Stimulated activated CD8-positive, alpha-beta memory T cell treated with anti-CD3 and anti-CD28 coated beads, Interleukin-12 subunit alpha, Interleukin-12 subunit beta, amount 100 ng/mL, for 24 hours (primary cell): ENCODE data around the gene KCNC4.

Experiments
- DNase-seq: peaks from one replicate; pipeline ENCODE4 v3.0.0-alpha.2; 2020; ENCODE audit errors: extremely low read depth

KCNC4 gene

GRCh38 chr1:110188035-110188618 is 22.0 kb upstream of the KCNC4 start:
- no peak for DNase-seq

- DNase-seq: no peak
These were observed 20.9 kb upstream of the KCNC4 start for GRCh38 chr1:110189181-110189580.

GRCh38 chr1:110190282-110190929 is 19.7 kb upstream of the KCNC4 start:
- no peak for DNase-seq

DNA sequence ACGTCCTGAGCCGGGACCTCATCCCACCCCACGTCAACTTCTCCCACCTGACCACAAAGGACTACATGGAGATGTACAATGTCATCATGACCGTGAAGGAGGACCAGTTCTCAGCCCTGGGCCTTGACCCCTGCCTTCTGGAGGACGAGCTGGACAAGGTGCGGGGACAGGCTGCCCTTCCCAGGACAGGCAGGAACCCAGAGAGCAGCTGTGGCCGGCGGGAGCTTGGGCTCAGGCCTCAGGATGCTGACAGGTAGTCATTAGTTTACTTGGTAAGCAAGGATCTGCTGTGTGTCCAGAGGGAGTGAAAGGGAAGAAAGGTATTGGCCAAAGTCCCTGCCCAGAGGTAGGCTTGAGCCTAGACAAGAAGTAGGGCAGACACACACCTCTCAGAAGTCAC is 17.6 kb upstream of the KCNC4 start:
- no peak for DNase-seq

- DNase-seq: no peak
These were observed 14.9 kb upstream of the KCNC4 start for GRCh38 chr1:110195196-110195595.

DNA sequence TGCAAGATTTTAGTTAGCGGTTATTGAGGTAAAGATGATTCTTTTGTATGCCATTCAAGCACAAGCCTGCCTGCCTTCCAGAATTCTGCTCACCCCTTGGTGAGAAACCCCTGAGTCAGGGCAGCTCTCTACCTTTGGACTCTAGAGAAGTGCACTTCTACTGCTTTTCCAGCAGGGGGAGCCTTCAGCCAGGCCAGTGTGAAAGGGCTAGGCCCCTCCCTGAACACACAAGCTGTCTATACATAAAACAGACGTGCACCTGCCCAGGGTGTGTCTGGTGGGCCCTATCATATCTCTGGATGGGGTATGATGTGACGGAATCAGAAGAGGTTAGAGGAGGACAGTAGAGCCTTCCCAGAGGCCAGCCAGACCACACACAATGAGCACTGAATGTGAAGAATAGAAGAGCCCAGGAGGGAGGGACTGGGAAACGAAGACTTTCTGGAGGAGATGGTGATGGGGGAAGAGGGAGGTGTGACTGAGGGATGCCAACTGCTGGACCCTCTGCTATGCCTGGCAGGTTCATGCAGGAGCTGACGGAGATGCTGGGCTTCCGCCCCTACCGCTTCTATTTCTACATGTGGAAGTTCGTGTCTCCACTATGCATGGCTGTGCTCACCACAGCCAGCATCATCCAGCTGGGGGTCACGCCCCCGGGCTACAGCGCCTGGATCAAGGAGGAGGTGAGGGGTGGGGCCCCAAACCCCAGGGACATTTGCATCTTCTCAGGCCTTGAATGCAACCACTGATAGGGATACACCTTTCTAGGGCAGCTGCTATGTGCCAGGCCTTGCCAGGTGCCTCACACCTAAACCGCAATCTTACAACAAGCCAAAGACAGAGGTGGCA is 13.0 kb upstream of the KCNC4 start:
- no peak for DNase-seq

GRCh38 chr1:110197905-110198629 is 12.0 kb upstream of the KCNC4 start:
- DNase-seq: no peak

- DNase-seq: no peak
These were observed 11.4 kb upstream of the KCNC4 start for GRCh38 chr1:110198746-110199145.

DNA sequence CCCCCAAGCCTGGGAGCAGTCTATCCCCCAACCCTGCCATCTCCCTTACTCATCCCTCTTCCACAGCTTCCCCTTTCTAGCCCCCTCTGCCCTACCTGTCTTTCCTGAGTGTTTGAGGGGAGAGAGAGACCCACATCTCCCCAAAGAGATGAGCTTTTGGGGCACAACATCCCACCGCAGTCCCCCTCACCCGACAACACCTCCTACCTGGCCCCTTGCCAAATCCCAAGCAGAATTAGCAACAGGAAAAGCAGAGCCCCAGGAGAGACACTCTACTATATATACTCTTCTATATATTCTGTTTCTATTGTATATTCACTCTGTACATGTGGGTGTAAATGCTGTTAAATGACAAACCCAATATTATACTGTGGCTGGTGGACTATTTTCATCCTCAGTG is 9.9 kb upstream of the KCNC4 start:
- DNase-seq: no peak

GRCh38 chr1:110200666-110201065 is 9.4 kb upstream of the KCNC4 start:
- no peak for DNase-seq

- DNase-seq: no peak
These were observed 8.8 kb upstream of the KCNC4 start for GRCh38 chr1:110201157-110201825.

DNA sequence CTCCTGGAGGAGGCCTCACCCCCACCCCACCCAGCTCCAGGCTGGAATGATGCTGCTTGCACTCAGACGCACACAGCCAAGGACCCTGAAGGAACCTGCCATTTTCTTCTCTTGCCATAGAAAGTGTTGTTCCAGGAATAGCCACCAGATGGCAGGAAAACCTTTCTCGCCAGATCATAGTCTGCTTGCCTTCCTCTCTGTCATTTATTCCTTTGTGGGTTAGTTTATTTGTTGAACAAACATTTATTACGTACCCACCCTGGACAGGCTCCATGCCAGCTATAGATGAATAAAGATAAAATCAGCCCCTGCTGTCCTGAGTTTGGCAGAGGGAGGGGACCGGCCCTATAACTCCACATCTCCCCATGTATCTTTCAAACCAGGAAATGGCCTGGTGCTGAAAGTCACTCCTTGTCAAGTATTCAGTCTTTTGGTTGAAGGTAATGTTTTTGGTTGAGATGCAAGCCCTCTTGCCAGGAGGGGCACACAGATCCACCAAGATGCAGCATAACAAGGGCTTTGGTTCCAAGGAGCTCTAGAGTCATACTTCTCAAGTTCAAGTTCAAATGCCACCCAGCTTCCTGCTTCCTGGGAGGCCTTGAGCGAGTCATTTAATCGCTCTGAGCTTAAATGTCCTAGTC is 7.0 kb upstream of the KCNC4 start:
- peak; percentile 20 for DNase-seq

GRCh38 chr1:110205156-110205555 is 5.0 kb upstream of the KCNC4 start:
- DNase-seq: no peak

GRCh38 chr1:110205591-110206155 is 4.4 kb upstream of the KCNC4 start:
- DNase-seq: no peak

DNA sequence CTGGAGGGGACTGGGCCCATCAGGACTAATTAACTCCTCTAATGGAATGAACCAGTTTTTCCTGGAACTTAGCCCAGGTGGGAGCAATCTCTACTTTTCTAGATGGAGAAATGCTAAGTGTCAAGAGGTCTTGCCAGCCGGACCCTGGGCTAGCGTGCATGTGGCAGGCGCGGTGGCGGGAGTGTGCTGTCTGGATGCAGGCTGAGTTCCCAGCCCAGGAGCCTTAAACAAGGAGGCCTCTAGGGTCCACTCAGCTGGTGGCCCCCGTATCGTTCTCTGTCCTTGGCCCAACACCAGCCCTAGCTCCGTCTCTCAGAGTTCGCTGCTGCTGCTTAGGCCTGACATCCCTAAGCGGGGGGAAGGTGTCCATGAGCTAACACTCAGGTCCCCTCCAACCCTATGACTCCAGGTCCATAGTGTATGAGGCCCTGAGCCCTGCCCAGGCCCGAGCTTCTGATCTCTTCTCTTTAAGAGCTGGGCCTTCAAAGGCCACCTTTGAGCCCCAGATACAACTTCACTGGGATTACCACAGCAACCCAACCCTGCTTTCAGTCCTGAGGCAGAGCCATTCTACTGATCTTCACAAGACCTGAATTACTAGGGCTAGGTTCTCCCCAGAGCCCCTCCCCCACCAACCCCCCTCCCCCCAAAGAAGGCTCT is 3.7 kb upstream of the KCNC4 start:
- DNase-seq: no peak

DNA sequence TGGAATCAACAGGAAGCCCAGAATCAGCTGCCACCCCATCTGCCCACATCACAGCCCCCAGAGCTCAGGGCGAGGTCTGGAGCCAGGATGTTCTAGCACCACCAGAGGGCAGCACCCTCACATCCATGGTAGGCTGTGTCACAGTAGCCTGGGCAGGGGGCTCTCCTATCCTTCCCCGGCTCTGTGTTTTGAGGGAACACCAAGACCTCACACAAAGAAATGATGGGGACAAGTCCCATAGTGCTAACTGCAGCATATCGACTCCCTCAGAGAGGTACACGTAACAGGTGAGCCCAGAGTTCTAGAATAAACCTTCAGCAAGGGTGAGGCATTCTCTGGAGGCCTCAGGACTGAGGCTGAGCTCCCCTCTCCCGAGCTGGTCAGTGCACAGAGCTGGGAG is 2.3 kb upstream of the KCNC4 start:
- peak; percentile 39 for DNase-seq

- no peak for DNase-seq
These were observed 1.0 kb upstream of the KCNC4 start for GRCh38 chr1:110208916-110209645.

GRCh38 chr1:110210604-110211495 is 736 bp downstream of the KCNC4 start:
- peak; percentile 19 for DNase-seq
